Activated T-cell treated with anti-CD3 and anti-CD28 coated beads for 1 hour (primary cell): ENCODE data around the gene ARRDC3.
"Not testable (repeated sequence)": the region's sequence is repeated elsewhere in the genome, so short reads cannot be mapped to it uniquely, and the experiment has no call there.

Source experiments
- DNase-seq: peaks from one replicate; pipeline ENCODE4 v3.0.0-alpha.2; 2020; ENCODE audit warnings: low read depth

The ARRDC3 gene, protein sequence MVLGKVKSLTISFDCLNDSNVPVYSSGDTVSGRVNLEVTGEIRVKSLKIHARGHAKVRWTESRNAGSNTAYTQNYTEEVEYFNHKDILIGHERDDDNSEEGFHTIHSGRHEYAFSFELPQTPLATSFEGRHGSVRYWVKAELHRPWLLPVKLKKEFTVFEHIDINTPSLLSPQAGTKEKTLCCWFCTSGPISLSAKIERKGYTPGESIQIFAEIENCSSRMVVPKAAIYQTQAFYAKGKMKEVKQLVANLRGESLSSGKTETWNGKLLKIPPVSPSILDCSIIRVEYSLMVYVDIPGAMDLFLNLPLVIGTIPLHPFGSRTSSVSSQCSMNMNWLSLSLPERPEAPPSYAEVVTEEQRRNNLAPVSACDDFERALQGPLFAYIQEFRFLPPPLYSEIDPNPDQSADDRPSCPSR

DNA sequence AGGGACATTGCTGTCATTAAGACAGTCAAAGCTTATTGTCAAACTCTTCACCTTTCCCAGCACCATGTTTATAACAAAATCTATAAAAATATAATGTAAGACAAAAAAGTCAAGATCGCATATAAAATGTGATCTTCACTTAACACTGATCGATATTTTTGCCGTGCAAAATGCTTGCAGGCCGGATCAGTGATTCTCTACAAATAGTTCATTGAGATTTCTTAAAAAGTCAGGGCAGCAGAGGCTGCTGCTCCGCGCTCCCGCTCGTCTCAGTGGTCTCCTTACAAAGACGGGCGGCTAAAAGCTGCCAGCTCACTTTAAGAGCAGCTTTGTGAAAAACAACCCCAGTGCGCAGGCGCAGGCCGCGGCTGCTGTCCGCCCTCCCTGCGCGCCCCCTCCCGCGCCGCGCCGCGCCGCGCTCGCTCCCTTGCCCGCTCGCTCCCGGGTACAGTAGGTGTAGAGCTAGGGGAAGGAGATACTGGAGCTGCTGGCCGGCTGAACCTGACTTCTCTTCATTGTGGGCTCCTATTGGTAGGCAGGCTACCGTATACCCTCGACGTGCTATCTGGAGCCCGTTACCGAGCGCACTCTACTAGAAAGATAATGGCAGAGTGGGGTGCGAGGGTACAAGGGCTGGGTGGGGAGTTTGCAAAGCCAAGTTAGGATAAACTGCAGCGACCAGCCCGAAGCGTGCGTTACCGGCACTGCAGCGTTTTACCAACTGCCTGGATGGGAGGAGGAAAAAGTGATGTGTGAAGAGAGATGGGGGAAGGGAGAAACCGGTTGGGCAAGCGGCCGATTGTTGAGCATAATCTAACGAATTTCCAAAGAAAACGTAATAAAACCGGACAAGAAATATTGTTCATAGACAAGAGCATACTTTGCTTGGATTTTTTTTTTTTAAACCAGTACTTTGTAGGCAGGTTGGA, at the start of gene ARRDC3:
TSS of gene ARRDC3 (minus strand) at position 291 of the 929 bp plus-strand sequence. CDS start at position 66, 225 bp downstream.
- peak; percentile 96 for DNase-seq

DNA sequence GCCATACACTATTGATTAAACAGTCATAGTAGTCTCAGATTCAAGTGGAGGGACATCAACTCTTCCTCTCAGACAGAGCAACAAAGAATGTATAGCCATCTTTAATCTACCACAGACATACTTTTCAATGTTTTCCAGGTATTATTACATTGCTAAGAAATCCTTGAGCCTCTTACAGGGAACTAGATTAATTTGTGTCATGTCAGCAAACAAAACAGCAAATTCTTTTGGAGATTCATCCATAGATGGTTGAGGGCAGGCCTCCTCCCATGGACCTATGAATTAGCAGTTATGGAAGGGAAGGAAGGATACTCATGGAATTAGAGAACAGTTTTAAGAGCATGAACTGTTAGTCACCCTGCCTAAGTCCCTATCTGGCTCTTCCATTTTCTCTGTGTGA, 47.8 kb upstream of the ARRDC3 start:
- no peak for DNase-seq

GRCh38 chr5:91424638-91425436, 41.7 kb upstream of the ARRDC3 start:
- DNase-seq, result no peak

- DNase-seq, result no peak
Measured at GRCh38 chr5:91423871-91424270, 40.8 kb upstream of the ARRDC3 start.

DNA sequence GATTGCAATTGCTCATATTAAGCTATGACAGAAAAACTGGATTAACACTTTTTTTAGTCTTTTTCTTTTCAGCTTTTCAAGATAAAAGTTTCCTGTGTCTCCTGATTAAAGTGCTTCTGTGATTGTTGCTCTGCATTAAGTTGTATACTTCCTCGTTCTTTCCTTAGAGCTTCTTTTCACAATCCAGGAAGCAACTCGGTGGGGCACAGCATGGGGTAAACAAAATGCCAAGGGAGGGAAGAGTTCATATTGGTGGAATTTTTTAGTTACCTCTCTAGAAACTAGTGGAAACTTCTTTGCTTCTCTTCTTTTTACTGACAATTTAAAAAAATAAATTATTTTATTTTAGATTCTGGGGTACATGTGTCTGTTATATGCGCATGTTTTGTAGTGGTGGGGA, 37.8 kb upstream of the ARRDC3 start:
- no peak for DNase-seq

- DNase-seq, result peak; percentile 70
Measured at GRCh38 chr5:91419571-91420537, 36.7 kb upstream of the ARRDC3 start.

- DNase-seq, result no peak
Measured at GRCh38 chr5:91419136-91419535, 36.0 kb upstream of the ARRDC3 start.

GRCh38 chr5:91418158-91418557, 35.0 kb upstream of the ARRDC3 start:
- no peak for DNase-seq

DNA sequence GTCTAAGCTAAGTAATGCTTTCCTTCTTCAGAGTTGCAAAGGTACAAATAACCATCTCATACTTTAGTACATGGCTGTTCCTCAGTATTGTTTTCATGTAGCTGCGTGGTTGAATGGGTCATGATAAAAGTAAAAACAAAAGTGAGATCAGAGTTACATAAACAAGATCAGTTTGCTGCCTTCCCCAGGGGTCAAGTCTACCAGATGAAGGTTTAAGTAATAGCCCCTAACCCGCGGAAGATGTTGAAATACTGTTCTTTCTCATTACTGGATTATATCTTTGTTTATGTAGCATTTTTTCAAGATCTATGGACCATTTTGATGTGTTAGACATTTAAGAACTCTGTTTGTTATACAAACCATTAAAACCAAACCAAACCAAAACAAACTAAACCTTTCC, 34.1 kb upstream of the ARRDC3 start:
- DNase-seq, result no peak

DNA sequence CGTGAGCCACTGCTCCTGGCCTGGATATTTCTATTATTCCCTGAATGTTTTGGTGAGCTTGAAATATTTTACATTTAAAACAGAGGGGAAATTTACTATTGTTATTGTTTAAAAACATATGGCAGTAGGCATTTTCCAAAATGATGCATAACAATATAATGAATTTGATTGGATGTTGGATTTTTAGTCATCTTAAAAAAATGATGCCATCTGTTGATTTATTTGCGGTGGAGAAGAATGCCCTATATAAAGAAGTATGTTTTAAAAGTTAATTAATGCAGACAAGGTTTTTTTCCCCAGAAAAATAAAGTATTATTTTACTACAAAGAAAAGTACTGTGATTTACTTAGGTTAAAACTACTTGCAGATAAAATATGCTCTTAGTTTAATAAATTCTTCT, 33.4 kb upstream of the ARRDC3 start:
- no peak for DNase-seq

DNA sequence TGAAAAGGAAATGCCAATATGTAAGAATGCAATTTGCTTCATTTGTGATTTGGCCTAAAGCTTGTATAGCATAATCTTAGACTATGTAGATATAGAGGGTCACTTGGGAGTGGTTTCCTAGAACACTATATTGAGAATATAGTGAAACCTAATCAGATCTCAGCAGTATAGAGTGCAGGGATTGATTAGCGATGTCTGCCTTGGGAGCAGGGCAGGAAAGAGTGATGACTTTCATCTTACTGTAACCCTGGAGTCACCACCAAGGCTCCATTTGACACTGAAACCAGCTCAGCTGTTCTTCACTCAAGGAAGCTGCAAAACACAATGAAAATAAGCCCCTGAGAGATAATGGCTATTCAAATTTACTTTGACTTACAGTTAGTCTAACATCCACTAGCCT, 26.2 kb upstream of the ARRDC3 start:
- no peak for DNase-seq

- no peak for DNase-seq
Measured at GRCh38 chr5:91408710-91409109, 25.6 kb upstream of the ARRDC3 start.

- DNase-seq, result no peak
Measured at GRCh38 chr5:91407204-91407603, 24.1 kb upstream of the ARRDC3 start.

DNA sequence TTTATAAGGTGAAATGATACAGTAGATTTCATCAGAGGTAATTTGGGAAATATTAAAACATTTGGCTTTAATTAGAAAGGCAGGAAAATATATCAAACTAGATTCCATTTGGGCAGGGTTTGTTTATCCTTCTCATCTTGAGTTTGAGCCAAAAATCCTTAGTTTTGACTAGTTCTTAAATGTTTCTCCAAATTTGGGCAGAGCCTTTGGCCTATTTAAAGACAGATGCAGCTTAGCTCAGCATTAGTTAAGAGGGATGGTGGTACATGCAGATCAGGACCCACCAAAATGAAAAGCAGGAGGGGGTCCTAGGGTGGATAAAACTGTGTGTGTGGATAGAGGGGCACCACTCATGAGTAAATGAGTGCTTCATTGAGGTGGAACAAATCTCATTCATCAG, 20.3 kb upstream of the ARRDC3 start:
- DNase-seq, result no peak

DNA sequence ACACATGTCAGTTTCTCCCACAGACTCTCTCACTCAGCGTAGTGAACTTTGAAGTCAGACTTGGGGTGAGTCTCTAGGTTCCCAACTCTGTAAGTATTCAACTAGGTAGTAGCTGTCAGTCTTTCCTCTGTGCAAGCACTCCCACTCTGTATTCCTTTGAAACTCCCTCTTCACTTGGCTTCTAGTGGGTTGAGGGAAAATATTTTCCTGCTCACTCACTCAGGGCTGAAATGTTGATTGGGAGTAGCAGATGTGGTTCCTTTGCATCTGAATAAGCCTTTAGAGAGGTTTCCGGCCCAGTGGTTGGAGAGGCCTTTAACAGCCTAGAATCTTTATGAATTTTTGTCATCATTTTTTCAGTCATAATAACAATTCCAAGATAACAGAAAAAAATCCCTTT, 18.1 kb upstream of the ARRDC3 start:
- no peak for DNase-seq

- no peak for DNase-seq
Measured at GRCh38 chr5:91397791-91398190, 14.7 kb upstream of the ARRDC3 start.

DNA sequence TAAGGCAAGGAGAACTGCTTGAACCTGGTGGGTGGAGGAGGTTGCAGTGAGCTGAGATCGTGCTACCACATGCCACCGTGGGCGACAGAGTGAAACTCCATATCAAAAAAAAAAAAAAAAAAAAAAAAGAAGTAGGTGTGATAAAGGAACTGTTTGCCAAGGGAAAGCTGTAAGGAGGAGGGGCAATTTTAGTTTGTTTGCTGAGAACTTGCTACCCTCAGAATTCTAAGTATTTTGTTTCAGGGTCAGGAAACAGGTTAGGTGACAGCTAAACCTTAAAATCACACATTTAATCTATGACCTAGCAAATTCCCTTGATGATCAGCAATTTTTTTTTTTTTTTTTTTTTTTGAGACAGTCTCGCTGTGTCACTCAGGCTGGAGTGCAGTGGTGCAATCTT, 7.2 kb upstream of the ARRDC3 start:
- DNase-seq, result no peak

GRCh38 chr5:91389555-91389954, 6.4 kb upstream of the ARRDC3 start:
- DNase-seq, result not testable (repeated sequence)

DNA sequence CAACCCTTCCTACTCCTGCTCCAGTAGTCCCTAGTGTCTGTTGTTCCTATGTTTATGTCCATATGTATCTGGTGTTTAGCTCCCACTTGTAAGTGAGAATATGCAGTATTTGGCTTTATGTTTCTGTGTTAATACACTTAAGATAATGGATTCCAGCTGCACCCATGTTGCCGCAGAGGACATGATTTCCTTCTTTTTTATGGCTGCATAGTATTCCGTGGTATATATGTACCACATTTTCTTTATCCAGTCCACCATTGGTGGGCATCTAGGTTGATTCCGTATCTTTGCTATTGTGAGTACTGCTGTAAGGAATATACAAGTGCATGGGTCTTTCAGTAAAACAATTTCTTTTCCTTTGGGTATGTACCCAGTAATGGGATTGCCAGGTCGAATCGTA, 5.2 kb upstream of the ARRDC3 start:
- no peak for DNase-seq

DNA sequence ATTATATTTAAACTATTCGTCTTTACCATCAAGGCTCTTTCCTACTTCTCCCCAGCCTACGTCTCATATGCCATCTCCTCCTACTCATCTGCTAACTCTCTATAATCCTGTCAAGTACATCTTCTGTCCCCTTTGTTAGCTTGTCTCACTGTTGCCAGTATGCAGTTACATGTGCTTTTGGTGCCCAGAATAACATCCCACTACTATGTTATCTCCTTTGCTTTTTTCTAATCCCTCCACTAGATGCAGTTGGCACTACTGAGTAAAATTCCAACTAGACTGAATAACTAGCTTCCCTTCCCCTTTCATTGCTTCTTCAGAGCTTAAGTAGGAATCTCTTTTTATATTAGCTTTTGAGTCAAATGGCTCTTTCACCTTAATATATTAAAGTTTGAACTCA, 3.0 kb upstream of the ARRDC3 start:
- no peak for DNase-seq

GRCh38 chr5:91385596-91385995, 2.5 kb upstream of the ARRDC3 start:
- DNase-seq, result not testable (repeated sequence)
